Measurements from ENCODE around the gene PISD.

DNA sequence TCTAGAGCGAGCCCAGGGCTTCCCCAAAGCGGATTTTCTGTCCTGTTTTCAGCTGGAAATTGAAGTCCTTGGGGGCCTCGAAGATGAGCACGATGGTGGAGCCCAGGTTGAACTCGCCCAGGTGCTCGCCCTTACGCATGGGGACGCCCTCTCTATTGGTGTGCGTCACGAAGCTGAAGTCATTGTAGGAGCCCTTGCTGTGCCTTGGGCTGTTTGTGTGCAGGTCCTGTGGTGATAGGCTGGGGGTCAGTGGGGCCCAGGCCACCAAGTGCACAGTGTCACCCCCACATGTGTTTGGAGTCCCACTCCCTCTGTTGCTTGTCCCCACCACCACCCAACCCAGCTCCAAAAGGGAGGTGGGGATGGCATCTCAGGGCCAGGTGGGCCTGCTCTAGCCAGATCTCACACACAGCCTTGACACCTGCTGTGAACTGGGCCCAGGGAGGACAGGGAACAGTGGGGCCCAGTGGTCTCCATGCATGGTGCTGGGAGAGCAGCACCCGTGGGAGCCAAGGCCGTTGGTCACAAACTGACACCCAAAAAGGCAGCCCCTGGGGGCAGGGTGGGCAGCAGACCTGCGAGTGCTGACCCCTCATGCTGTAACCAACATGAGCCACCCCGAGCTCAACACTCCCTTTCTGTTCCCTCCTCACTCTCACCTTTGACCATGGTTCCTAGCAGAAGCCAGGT, 42.3 kb downstream of the PISD start:
- no peak for TF ChIP-seq REST (IDR thresholded peaks at IDR 0.05; ENCODE audit: insufficient replicate concordance, low read depth)
- TF ChIP-seq, protein P1, sequence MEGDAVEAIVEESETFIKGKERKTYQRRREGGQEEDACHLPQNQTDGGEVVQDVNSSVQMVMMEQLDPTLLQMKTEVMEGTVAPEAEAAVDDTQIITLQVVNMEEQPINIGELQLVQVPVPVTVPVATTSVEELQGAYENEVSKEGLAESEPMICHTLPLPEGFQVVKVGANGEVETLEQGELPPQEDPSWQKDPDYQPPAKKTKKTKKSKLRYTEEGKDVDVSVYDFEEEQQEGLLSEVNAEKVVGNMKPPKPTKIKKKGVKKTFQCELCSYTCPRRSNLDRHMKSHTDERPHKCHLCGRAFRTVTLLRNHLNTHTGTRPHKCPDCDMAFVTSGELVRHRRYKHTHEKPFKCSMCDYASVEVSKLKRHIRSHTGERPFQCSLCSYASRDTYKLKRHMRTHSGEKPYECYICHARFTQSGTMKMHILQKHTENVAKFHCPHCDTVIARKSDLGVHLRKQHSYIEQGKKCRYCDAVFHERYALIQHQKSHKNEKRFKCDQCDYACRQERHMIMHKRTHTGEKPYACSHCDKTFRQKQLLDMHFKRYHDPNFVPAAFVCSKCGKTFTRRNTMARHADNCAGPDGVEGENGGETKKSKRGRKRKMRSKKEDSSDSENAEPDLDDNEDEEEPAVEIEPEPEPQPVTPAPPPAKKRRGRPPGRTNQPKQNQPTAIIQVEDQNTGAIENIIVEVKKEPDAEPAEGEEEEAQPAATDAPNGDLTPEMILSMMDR (IDR thresholded peaks at IDR 0.05; ENCODE audit: insufficient read depth, low read length): no peak
- no peak; the same call in 1 of the 2 replicates for TF ChIP-seq POLR2AphosphoS5 (IDR thresholded peaks at IDR 0.05; ENCODE audit: low read depth)
- TF ChIP-seq GABPA (IDR thresholded peaks at IDR 0.05; ENCODE audit: low read depth): no peak
- TF ChIP-seq SPI1 (IDR thresholded peaks at IDR 0.05; ENCODE audit: borderline replicate concordance, low read depth): no peak

All from HL-60 (cell line).